Loucy (cell line): ENCODE measurements around the gene MARCHF6.

ENCODE experiments used
- H2AFZ ChIP-seq: fragments of 200-600 bp; sonication (generic); 2 replicates; pipeline ENCODE4 v1.6.0; 2016; ENCODE audit warnings: antibody characterized with exemption, mild to moderate bottlenecking, low read length, moderate library complexity
- H3F3A ChIP-seq: fragments of 200-600 bp; 2 replicates; pipeline ENCODE4 v1.6.0; 2016; ENCODE audit warnings: antibody characterized with exemption, low read depth, mild to moderate bottlenecking
- H3K27me3 ChIP-seq: fragments of 200-600 bp; sonication (generic); 2 replicates; pipeline ENCODE4 v1.6.1; 2014; ENCODE audit warnings: low read length, mild to moderate bottlenecking; ENCODE audit not compliant: insufficient read depth, poor library complexity, severe bottlenecking
- H3K36me3 ChIP-seq: fragments of 200-600 bp; sonication (generic); 2 replicates; pipeline ENCODE4 v1.6.1; 2016; ENCODE audit warnings: low read length; ENCODE audit not compliant: insufficient read depth
- H3K4me1 ChIP-seq: fragments of 200-600 bp; sonication (generic); 2 replicates; pipeline ENCODE4 v1.5.1; 2014; ENCODE audit warnings: low read length, mild to moderate bottlenecking; ENCODE audit not compliant: insufficient read depth, poor library complexity, severe bottlenecking
- H3K4me2 ChIP-seq: fragments of 200-600 bp; sonication (generic); 2 replicates; pipeline ENCODE4 v1.6.0; 2014; ENCODE audit warnings: antibody characterized with exemption, low read length, low read depth, mild to moderate bottlenecking; ENCODE audit not compliant: poor library complexity, severe bottlenecking
- H3K4me3 ChIP-seq: fragments of 200-600 bp; sonication (generic); 2 replicates; pipeline ENCODE4 v1.5.1; 2014; ENCODE audit warnings: low read length, mild to moderate bottlenecking, mixed read lengths; ENCODE audit not compliant: poor library complexity, severe bottlenecking
- H3K79me2 ChIP-seq: fragments of 200-600 bp; sonication (generic); 2 replicates; pipeline ENCODE4 v1.6.1; 2014; ENCODE audit warnings: low read length; ENCODE audit not compliant: insufficient read depth
- H3K9ac ChIP-seq: fragments of 200-600 bp; sonication (generic); 2 replicates; pipeline ENCODE4 v1.6.0; 2014; ENCODE audit warnings: mild to moderate bottlenecking, low read depth, low read length, moderate library complexity; ENCODE audit not compliant: poor library complexity, severe bottlenecking
- H3K9me2 ChIP-seq: fragments of 200-600 bp; sonication (generic); replicated peaks from 2 replicates; pipeline ENCODE4 v1.6.1; 2016; ENCODE audit warnings: low read depth, low read length, mixed read lengths
- H3K9me3 ChIP-seq: fragments of 200-600 bp; sonication (generic); 2 replicates; pipeline ENCODE4 v1.6.1; 2014; ENCODE audit warnings: mild to moderate bottlenecking, antibody characterized with exemption, low read length, low read depth; ENCODE audit not compliant: insufficient read depth
- H4K20me1 ChIP-seq: fragments of 200-600 bp; sonication (generic); 2 replicates; pipeline ENCODE4 v1.6.0; 2014; ENCODE audit warnings: antibody characterized with exemption, low read length, mild to moderate bottlenecking; ENCODE audit not compliant: insufficient read depth, poor library complexity, severe bottlenecking
- CTCF ChIP-seq: fragments of 200-600 bp; sonication (generic); conservative IDR thresholded peaks from 2 replicates; pipeline ENCODE4 v1.5.1; 2014; ENCODE audit warnings: mild to moderate bottlenecking, antibody characterized with exemption, low read length
- EZH2phosphoT487 ChIP-seq: fragments of 200-600 bp; IDR thresholded peaks from 2 replicates; pipeline ENCODE4 v1.6.1; 2018; ENCODE audit warnings: antibody characterized with exemption, mild to moderate bottlenecking, moderate library complexity, borderline replicate concordance

The MARCHF6 gene

GRCh38 chr5:10358999-10359398, 5.5 kb downstream of the MARCHF6 start:
- no peaks in the 10 kb centered on the region for H3K27me3 ChIP-seq

DNA sequence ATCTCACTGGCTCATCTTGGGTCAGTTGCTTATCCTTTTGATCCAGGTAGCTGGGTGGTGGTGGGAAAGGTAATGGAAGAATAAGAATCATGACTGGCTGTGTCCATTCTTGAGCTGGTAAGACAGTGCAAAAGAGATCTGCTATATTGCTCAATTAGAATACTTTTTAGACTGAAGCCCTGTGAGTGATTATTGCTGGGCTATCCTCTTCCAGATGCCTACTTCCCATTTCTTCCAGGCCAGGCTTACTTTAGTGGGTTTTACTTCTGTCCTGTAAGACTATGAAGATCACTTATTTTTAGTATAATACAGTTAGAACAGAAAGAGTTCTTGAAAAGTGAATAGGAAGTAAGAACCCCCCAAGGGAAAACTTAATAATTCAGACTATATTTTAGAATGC, 7.2 kb downstream of the MARCHF6 start:
- TF ChIP-seq CTCF (no peak), EZH2phosphoT487 (no peak)
- peak overlapping the region; percentile 62 for H3K4me2 ChIP-seq
- no peak overlapping the region for H2AFZ ChIP-seq
- H3K9me3 ChIP-seq = no peaks in the 10 kb centered on the region
- H4K20me1 ChIP-seq = peaks cover 95% of the 10 kb centered on the region
- no peaks in the 10 kb centered on the region for H3K36me3 ChIP-seq
- H3K4me3 ChIP-seq = peak overlapping the region; percentile 42
- peaks cover 35% of the 10 kb centered on the region for H3K4me1 ChIP-seq
- no peaks in the 10 kb centered on the region for H3K27me3 ChIP-seq
- no peak overlapping the region for H3K9ac ChIP-seq
- no peaks in the 10 kb centered on the region for H3K9me2 ChIP-seq
- no peaks in the 10 kb centered on the region for H3F3A ChIP-seq
- peaks cover 99% of the 10 kb centered on the region for H3K79me2 ChIP-seq

More at GRCh38 chr5:10358999-10359398, 5.5 kb downstream of the MARCHF6 start:
- peak overlapping the region; percentile 23 for H3K9ac ChIP-seq
- TF ChIP-seq CTCF (no peak), EZH2phosphoT487 (no peak)
- peaks cover 99% of the 10 kb centered on the region for H3K79me2 ChIP-seq
- peak overlapping the region; percentile 63 for H3K4me3 ChIP-seq
- H3K4me2 ChIP-seq = peak overlapping the region; percentile 75
- peaks cover 97% of the 10 kb centered on the region for H4K20me1 ChIP-seq
- H3K9me3 ChIP-seq = no peaks in the 10 kb centered on the region
- H3K9me2 ChIP-seq = no peaks in the 10 kb centered on the region
- H3K4me1 ChIP-seq = peaks cover 41% of the 10 kb centered on the region
- no peaks in the 10 kb centered on the region for H3K36me3 ChIP-seq
- no peaks in the 10 kb centered on the region for H3F3A ChIP-seq
- H2AFZ ChIP-seq = no peak overlapping the region

DNA sequence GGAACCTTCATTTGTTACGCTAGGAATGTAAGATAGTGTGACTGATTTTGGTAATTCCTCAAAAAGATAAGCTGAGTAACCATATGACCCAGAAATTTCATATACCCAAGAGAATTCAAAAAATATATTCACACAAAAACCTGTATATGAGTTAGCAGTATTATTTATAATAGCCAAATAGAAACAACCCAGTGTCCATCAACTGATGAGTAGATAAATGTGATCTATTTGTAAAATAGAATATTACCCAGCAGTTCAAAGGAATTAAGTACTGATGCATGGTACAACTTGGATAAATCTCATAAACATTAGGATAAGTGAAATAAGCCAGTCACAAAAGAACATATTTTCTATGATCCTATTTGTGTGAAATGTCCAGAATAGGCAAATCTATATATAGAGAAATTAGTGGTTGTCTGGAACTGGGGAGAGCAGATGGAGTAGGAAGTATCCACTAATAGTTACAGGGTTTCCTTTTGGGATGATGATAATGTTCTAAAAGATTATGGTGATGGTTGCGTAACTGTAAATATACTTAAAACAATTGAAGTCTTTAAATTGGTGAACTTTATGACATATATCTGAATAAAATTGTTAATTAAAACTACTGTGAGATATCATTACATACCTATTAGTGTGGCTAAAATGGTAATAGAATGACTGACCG, 10.2 kb downstream of the MARCHF6 start:
- Histone ChIP-seq H3K27me3 (no peaks in the 10 kb centered on the region), H3K79me2 (peaks cover 100% of the 10 kb centered on the region), H3K36me3 (no peaks in the 10 kb centered on the region), H3K9me3 (no peaks in the 10 kb centered on the region), H3K9ac (no peak overlapping the region), H4K20me1 (peaks cover 98% of the 10 kb centered on the region), H3K4me2 (no peak overlapping the region), H3F3A (no peaks in the 10 kb centered on the region), H3K9me2 (no peaks in the 10 kb centered on the region), H3K4me3 (no peak overlapping the region), H2AFZ (no peak overlapping the region), H3K4me1 (peaks cover 16% of the 10 kb centered on the region)
- no peak for TF ChIP-seq EZH2phosphoT487
- no peak for TF ChIP-seq CTCF
